ENCODE data around the gene FURIN.

Gene FURIN

GRCh38 chr15:90911906-90912769 lies 43.8 kb downstream of the FURIN start:
- in situ Hi-C loops (cut with HindIII; ENCODE audit: low sequenced_read_pairs) = no loop called here

GRCh38 chr15:90912770-90913075 lies 44.3 kb downstream of the FURIN start:
- no peak for TF ChIP-seq CTCF (IDR thresholded peaks at IDR 0.05; ENCODE audit: low read depth, low read length)
- H3K4me3 ChIP-seq (ENCODE audit: low read depth, low read length) = no peak overlapping the region
- in situ Hi-C loops (cut with HindIII; ENCODE audit: low sequenced_read_pairs) = no loop called here
- no peak for DNase-seq (ENCODE audit: low read depth, low spot score)

More at GRCh38 chr15:90911906-90912769, 43.8 kb downstream of the FURIN start:
- DNase-seq (ENCODE audit: low read depth, low spot score) = no peak
- no peak for TF ChIP-seq CTCF (IDR thresholded peaks at IDR 0.05; ENCODE audit: low read depth, low read length)
- no peak overlapping the region for H3K4me3 ChIP-seq (ENCODE audit: low read depth, low read length)

GRCh38 chr15:90913398-90913944 lies 45.1 kb downstream of the FURIN start:
- TF ChIP-seq CTCF (IDR thresholded peaks at IDR 0.05; ENCODE audit: low read depth, low read length) = no peak
- in situ Hi-C loops (cut with HindIII; ENCODE audit: low sequenced_read_pairs) = no loop called here
- DNase-seq (ENCODE audit: low read depth, low spot score) = no peak
- no peak overlapping the region for H3K4me3 ChIP-seq (ENCODE audit: low read depth, low read length)

GRCh38 chr15:90914305-90915080 lies 46.1 kb downstream of the FURIN start:
- in situ Hi-C loops (cut with HindIII; ENCODE audit: low sequenced_read_pairs) = no loop called here
- TF ChIP-seq CTCF (IDR thresholded peaks at IDR 0.05; ENCODE audit: low read depth, low read length) = no peak

GRCh38 chr15:90915216-90915807 lies 46.9 kb downstream of the FURIN start:
- TF ChIP-seq CTCF (IDR thresholded peaks at IDR 0.05; ENCODE audit: low read depth, low read length) = no peak
- H3K4me3 ChIP-seq (ENCODE audit: low read depth, low read length) = no peak overlapping the region
- in situ Hi-C loops (cut with HindIII; ENCODE audit: low sequenced_read_pairs) = no loop called here
- no peak for DNase-seq (ENCODE audit: low read depth, low spot score)

More at GRCh38 chr15:90914305-90915080, 46.1 kb downstream of the FURIN start:
- DNase-seq (ENCODE audit: low read depth, low spot score) = no peak
- H3K4me3 ChIP-seq (ENCODE audit: low read depth, low read length) = no peak overlapping the region

GRCh38 chr15:90915808-90916440 lies 47.5 kb downstream of the FURIN start:
- no peak overlapping the region for H3K4me3 ChIP-seq (ENCODE audit: low read depth, low read length)

More at GRCh38 chr15:90915808-90916440, 47.5 kb downstream of the FURIN start:
- peak; percentile 39 for DNase-seq (ENCODE audit: low read depth, low spot score)
- no peak for TF ChIP-seq CTCF (IDR thresholded peaks at IDR 0.05; ENCODE audit: low read depth, low read length)
- in situ Hi-C loops (cut with HindIII; ENCODE audit: low sequenced_read_pairs) = no loop called here

Measured in astrocyte of the spinal cord (primary cell).